Measurements from ENCODE around the gene PRKAA1.

DNA sequence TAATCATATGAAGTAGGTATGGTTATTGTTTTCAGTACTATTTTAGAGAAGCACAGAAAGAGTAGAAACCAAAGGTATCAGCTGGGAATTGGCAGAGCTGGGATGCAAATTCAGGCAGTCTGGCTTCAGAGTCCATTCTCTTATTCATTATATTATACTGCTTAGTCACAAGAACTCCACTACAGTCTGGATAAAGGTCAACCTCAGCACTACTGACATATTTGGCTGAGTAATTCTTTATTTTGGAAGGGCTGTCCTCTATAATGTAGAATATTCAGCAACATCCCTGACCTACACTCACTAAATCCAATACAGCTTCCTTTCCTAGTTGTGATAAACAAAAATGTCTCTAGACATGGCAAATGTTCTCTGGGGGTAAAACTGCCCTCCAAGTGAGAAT, 80.9 kb downstream of the PRKAA1 start:
- no peak for TF ChIP-seq EZH2 (IDR thresholded peaks at IDR 0.05; ENCODE audit: borderline replicate concordance, insufficient read depth, low read depth, low read length, poor library complexity, severe bottlenecking)
- TF ChIP-seq, protein P1, sequence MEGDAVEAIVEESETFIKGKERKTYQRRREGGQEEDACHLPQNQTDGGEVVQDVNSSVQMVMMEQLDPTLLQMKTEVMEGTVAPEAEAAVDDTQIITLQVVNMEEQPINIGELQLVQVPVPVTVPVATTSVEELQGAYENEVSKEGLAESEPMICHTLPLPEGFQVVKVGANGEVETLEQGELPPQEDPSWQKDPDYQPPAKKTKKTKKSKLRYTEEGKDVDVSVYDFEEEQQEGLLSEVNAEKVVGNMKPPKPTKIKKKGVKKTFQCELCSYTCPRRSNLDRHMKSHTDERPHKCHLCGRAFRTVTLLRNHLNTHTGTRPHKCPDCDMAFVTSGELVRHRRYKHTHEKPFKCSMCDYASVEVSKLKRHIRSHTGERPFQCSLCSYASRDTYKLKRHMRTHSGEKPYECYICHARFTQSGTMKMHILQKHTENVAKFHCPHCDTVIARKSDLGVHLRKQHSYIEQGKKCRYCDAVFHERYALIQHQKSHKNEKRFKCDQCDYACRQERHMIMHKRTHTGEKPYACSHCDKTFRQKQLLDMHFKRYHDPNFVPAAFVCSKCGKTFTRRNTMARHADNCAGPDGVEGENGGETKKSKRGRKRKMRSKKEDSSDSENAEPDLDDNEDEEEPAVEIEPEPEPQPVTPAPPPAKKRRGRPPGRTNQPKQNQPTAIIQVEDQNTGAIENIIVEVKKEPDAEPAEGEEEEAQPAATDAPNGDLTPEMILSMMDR (IDR thresholded peaks at IDR 0.05): no peak
